ENCODE results near the gene CTNNA2. TPM values are rescaled to one million over a fixed set of nuclear protein-coding genes. Genes with fewer than 3 reads are reported as not detected.

The CTNNA2 gene
- total RNA-seq, 6 donors from 2014 or later: not detected

GRCh38 chr2:80147690-80148089 is 634.8 kb downstream of the CTNNA2 start:
- Histone ChIP-seq H3K27me3 (no peaks in the 10 kb centered on the region), H3K4me3 (no peak overlapping the region), H3K9me3 (no peaks in the 10 kb centered on the region), H3K36me3 (no peaks in the 10 kb centered on the region), H3K27ac (no peak overlapping the region), H3K4me1 (no peaks in the 10 kb centered on the region)
- WGBS, 2 donors: 81 to 88% methylated on average over 3 of the region's 3 CpGs
- TF ChIP-seq EP300 (IDR thresholded peaks at IDR 0.05) (no peak), POLR2A (IDR thresholded peaks at IDR 0.05) (no peak), POLR2AphosphoS5 (IDR thresholded peaks at IDR 0.05) (no peak), CTCF (IDR thresholded peaks at IDR 0.05) (no peak)
- DNase-seq (no peak), ATAC-seq (ENCODE audit: low FRiP score in 2 of 2) (no peak)

GRCh38 chr2:80148906-80149305 is 636.1 kb downstream of the CTNNA2 start:
- Histone ChIP-seq H3K36me3 (no peaks in the 10 kb centered on the region), H3K4me3 (no peak overlapping the region), H3K4me1 (no peaks in the 10 kb centered on the region), H3K27ac (no peak overlapping the region), H3K9me3 (no peaks in the 10 kb centered on the region), H3K27me3 (no peaks in the 10 kb centered on the region)
- DNase-seq: no peak
- TF ChIP-seq EP300 (IDR thresholded peaks at IDR 0.05): no peak
- 89 to 93% methylated on average over 2 of the region's 2 CpGs for WGBS, 2 donors
- no peak for ATAC-seq (ENCODE audit: low FRiP score in 2 of 2)

GRCh38 chr2:80149991-80150390 is 637.1 kb downstream of the CTNNA2 start:
- no peaks in the 10 kb centered on the region for H3K4me1 ChIP-seq
- no peaks in the 10 kb centered on the region for H3K27me3 ChIP-seq
- 94 to 100% methylated on average over 1 of the region's 1 CpG for WGBS, 2 donors
- ATAC-seq (ENCODE audit: low FRiP score in 2 of 2): no peak
- no peak overlapping the region for H3K27ac ChIP-seq
- no peak overlapping the region for H3K4me3 ChIP-seq
- no peak for DNase-seq
- H3K9me3 ChIP-seq: no peaks in the 10 kb centered on the region
- TF ChIP-seq EP300 (IDR thresholded peaks at IDR 0.05) (no peak), CTCF (IDR thresholded peaks at IDR 0.05) (no peak), POLR2AphosphoS5 (IDR thresholded peaks at IDR 0.05) (no peak), POLR2A (IDR thresholded peaks at IDR 0.05) (no peak)
- H3K36me3 ChIP-seq: no peaks in the 10 kb centered on the region

GRCh38 chr2:80151248-80151647 is 638.4 kb downstream of the CTNNA2 start:
- ATAC-seq (ENCODE audit: low FRiP score in 2 of 2) (no peak), DNase-seq (no peak)
- TF ChIP-seq EP300 (IDR thresholded peaks at IDR 0.05) (no peak), POLR2AphosphoS5 (IDR thresholded peaks at IDR 0.05) (no peak), POLR2A (IDR thresholded peaks at IDR 0.05) (no peak), CTCF (IDR thresholded peaks at IDR 0.05) (no peak)

GRCh38 chr2:80151651-80152050 is 638.8 kb downstream of the CTNNA2 start:
- no peaks in the 10 kb centered on the region for H3K4me1 ChIP-seq
- H3K4me3 ChIP-seq: no peak overlapping the region
- TF ChIP-seq POLR2A (IDR thresholded peaks at IDR 0.05): no peak
- TF ChIP-seq EP300 (IDR thresholded peaks at IDR 0.05): no peak
- no peak for TF ChIP-seq POLR2AphosphoS5 (IDR thresholded peaks at IDR 0.05)
- no peak for TF ChIP-seq CTCF (IDR thresholded peaks at IDR 0.05)
- H3K9me3 ChIP-seq: no peaks in the 10 kb centered on the region
- ATAC-seq (ENCODE audit: low FRiP score in 2 of 2) (no peak), DNase-seq (no peak)
- no peaks in the 10 kb centered on the region for H3K36me3 ChIP-seq
- no peak overlapping the region for H3K27ac ChIP-seq
- no peaks in the 10 kb centered on the region for H3K27me3 ChIP-seq
- WGBS, 2 donors: 83 to 87% methylated on average over 3 of the region's 3 CpGs

More at GRCh38 chr2:80151248-80151647, 638.4 kb downstream of the CTNNA2 start:
- H3K4me3 ChIP-seq: no peak overlapping the region
- H3K36me3 ChIP-seq: no peaks in the 10 kb centered on the region
- no peak overlapping the region for H3K27ac ChIP-seq
- no peaks in the 10 kb centered on the region for H3K27me3 ChIP-seq
- H3K4me1 ChIP-seq: no peaks in the 10 kb centered on the region
- no peaks in the 10 kb centered on the region for H3K9me3 ChIP-seq
